HepG2 (cell line): ENCODE results near the gene INSL4. TPM values are rescaled to one million over a fixed set of nuclear protein-coding genes. Genes with fewer than 3 reads are reported as not detected.

ENCODE experiments used
- ATAC-seq: fragments of 200-7000 bp; cut with Tn5 transposase; 3 replicates; pipeline ENCODE4 v1.9.1; 2020; ENCODE audit warnings: mild to moderate bottlenecking, moderate library complexity
- BruUV-seq: library from RNA; stranded (reverse); fragments of 400-500 nt; replicated peaks from 2 replicates; lab custom pipeline; 2021; lab: Mats Ljungman, UMichigan
- CTCF ChIA-PET: fragments of 300-600 bp; formaldehyde crosslinking; extraction: SDS; loops from one replicate; lab custom pipeline; 2021; ENCODE audit warnings: low total read pairs, inconsistent platforms, low intra/inter-chr PET ratio; lab: Yijun Ruan, JAX
- POLR2A ChIA-PET: fragments of 350-600 bp; sonication (Branson Sonifier 250); formaldehyde crosslinking; loops from one replicate; lab custom pipeline; 2020; ENCODE audit warnings: antibody characterized with exemption, inconsistent platforms; lab: Yijun Ruan, JAX
- DNase-seq: peaks from one replicate; pipeline ENCODE4 v3.0.0-alpha.2; 2015; ENCODE audit warnings: low spot score
- FAIRE-seq: peaks from 3 replicates; lab custom pipeline; 2011; peaks lifted over from hg19 to GRCh38; lab: Jason Lieb, UNC
- H2AFZ ChIP-seq: one replicate; pipeline ENCODE4 v1.6.1; 2011; ENCODE audit warnings: low read length, inconsistent platforms
- H3K27ac ChIP-seq: fragments of 300-600 bp; 3 replicates; pipeline ENCODE4 v1.8.0; 2011; ENCODE audit warnings: mixed run types, mild to moderate bottlenecking, mixed read lengths, low read length, inconsistent platforms; ENCODE audit not compliant: insufficient read depth; ENCODE audit errors: extremely low read length
- H3K27me3 ChIP-seq, 2 experiments: fragments of 200-600 bp in 1 of 2; 2 replicates in 1 of 2; 3 replicates in 1 of 2; pipeline versions ENCODE4 v1.6.0 to v1.8.0; 2011; ENCODE audit warnings: low read length in 2 of 2, mild to moderate bottlenecking in 2 of 2, moderate library complexity in 2 of 2, inconsistent platforms in 1 of 2; ENCODE audit not compliant: insufficient read depth in 2 of 2, control insufficient read depth in 1 of 2
- H3K36me3 ChIP-seq, 2 experiments: fragments of 200-600 bp in 1 of 2; replicated peaks in 1 of 2; 2 replicates in 1 of 2; 3 replicates in 1 of 2; pipeline versions ENCODE4 v1.5.1 to v1.8.0; 2011; ENCODE audit warnings: low read length in 2 of 2, inconsistent platforms in 1 of 2; ENCODE audit not compliant: insufficient read depth in 2 of 2, control insufficient read depth in 1 of 2
- H3K4me1 ChIP-seq: 2 replicates; pipeline ENCODE4 v1.5.1; 2012; ENCODE audit warnings: low read length, inconsistent platforms; ENCODE audit not compliant: insufficient read depth
- H3K4me2 ChIP-seq: 2 replicates; pipeline ENCODE4 v1.6.0; 2011; ENCODE audit warnings: low read depth, low read length, inconsistent platforms
- H3K4me3 ChIP-seq, 3 experiments: fragments of 200-600 bp in 1 of 3; sonication (generic), shearing (Covaris generic) in 1 of 3; replicated peaks in 1 of 3; 2 replicates each; pipeline ENCODE4 v1.5.1; 2011 to 2016; ENCODE audit warnings: low read length in 3 of 3, inconsistent platforms in 2 of 3, low read depth in 2 of 3, mild to moderate bottlenecking in 2 of 3, control low read depth in 1 of 3, mixed read lengths in 1 of 3; ENCODE audit not compliant: insufficient read depth in 1 of 3
- H3K79me2 ChIP-seq: one replicate; pipeline ENCODE4 v1.6.1; 2011; ENCODE audit warnings: low read length, inconsistent platforms; ENCODE audit not compliant: insufficient read depth
- H3K9ac ChIP-seq: 2 replicates; pipeline ENCODE4 v1.6.0; 2011; ENCODE audit warnings: mild to moderate bottlenecking, low read depth, low read length, inconsistent platforms; ENCODE audit not compliant: insufficient read depth
- H3K9me3 ChIP-seq: 2 replicates; pipeline ENCODE4 v1.5.1; 2012; ENCODE audit warnings: mild to moderate bottlenecking, low read length
- H4K20me1 ChIP-seq: 2 replicates; pipeline ENCODE4 v1.6.0; 2011; ENCODE audit warnings: inconsistent platforms, mild to moderate bottlenecking, low read length, moderate library complexity; ENCODE audit not compliant: insufficient read depth
- ASH2L ChIP-seq: fragments of 300-600, 200-600 bp; sonication (generic); IDR thresholded peaks from 2 replicates; pipeline ENCODE4 v1.7.0; 2017; ENCODE audit warnings: low read depth, mild to moderate bottlenecking, moderate library complexity, mixed read lengths, low read length; ENCODE audit not compliant: insufficient read length
- ATM ChIP-seq: fragments of 450-650 bp; IDR thresholded peaks from 2 replicates; pipeline ENCODE4 v1.7.1; 2017; ENCODE audit warnings: mild to moderate bottlenecking, borderline replicate concordance
- CHD2 ChIP-seq: IDR thresholded peaks from 2 replicates; pipeline ENCODE4 v1.6.1; 2011; ENCODE audit warnings: low read depth, low read length, improper control_type of control experiment
- HHEX ChIP-seq: IDR thresholded peaks from 2 replicates; pipeline ENCODE4 v1.6.1; 2016; ENCODE audit warnings: control low read depth
- HIVEP1 ChIP-seq: sonication (generic); formaldehyde crosslinking; IDR thresholded peaks from 2 replicates; pipeline ENCODE4 v1.4.0; 2020; ENCODE audit warnings: mild to moderate bottlenecking, missing genetic modification reagents
- IRF9 ChIP-seq: sonication (generic); formaldehyde crosslinking; IDR thresholded peaks from 2 replicates; pipeline ENCODE4 v1.8.0; 2022; ENCODE audit warnings: missing genetic modification reagents, mild to moderate bottlenecking, borderline replicate concordance
- MBNL3 ChIP-seq: fragments of 250-450 bp; sonication (Bioruptor Pico); conservative IDR thresholded peaks from 2 replicates; pipeline ENCODE4 v1.8.0; 2022; ENCODE audit warnings: mild to moderate bottlenecking, inconsistent platforms
- PHF8 ChIP-seq: sonication (generic); formaldehyde crosslinking; IDR thresholded peaks from 2 replicates; pipeline ENCODE4 v1.5.0; 2020; ENCODE audit warnings: missing genetic modification reagents
- RBFOX2 ChIP-seq: fragments of 200-400 bp; formaldehyde crosslinking; IDR thresholded peaks from 2 replicates; pipeline ENCODE4 v1.6.1; 2017; ENCODE audit warnings: low read depth, mild to moderate bottlenecking, low read length
- RCOR2 ChIP-seq: IDR thresholded peaks from 2 replicates; pipeline ENCODE4 v1.6.1; 2016; ENCODE audit warnings: missing biosample characterization, missing genetic modification reagents
- SATB2 ChIP-seq: sonication (generic); formaldehyde crosslinking; IDR thresholded peaks from 2 replicates; pipeline ENCODE4 v1.5.0; 2020; ENCODE audit warnings: missing genetic modification reagents
- SOX13 ChIP-seq, 3 experiments: fragments of 450-650 bp in 1 of 3; sonication (generic) in 1 of 3; formaldehyde crosslinking in 1 of 3; IDR thresholded peaks in 2 of 3; conservative IDR thresholded peaks in 1 of 3; 2 replicates each; pipeline versions ENCODE4 v1.5.0 to v1.6.1; 2016 to 2020; ENCODE audit warnings: antibody characterized with exemption in 1 of 3, mild to moderate bottlenecking in 1 of 3, missing compliant biosample characterization in 1 of 3, missing genetic modification reagents in 1 of 3, moderate library complexity in 1 of 3
- SRSF1 ChIP-seq: fragments of 200-400 bp; formaldehyde crosslinking; optimal IDR thresholded peaks from 2 replicates; pipeline ENCODE3; 2017; ENCODE audit warnings: mild to moderate bottlenecking, low read depth, low read length, moderate library complexity
- ZBTB34 ChIP-seq: sonication (generic); formaldehyde crosslinking; IDR thresholded peaks from 2 replicates; pipeline ENCODE4 v1.8.0; 2022; ENCODE audit warnings: mild to moderate bottlenecking, missing genetic modification reagents
- ZFYVE20 ChIP-seq: sonication (generic); formaldehyde crosslinking; IDR thresholded peaks from 2 replicates; pipeline ENCODE4 v1.8.0; 2023; ENCODE audit warnings: low read depth, mild to moderate bottlenecking, moderate library complexity, missing genetic modification reagents, borderline replicate concordance
- ZNF18 ChIP-seq: sonication (generic); formaldehyde crosslinking; IDR thresholded peaks from 2 replicates; pipeline ENCODE4 v1.8.0; 2022; ENCODE audit warnings: mild to moderate bottlenecking, missing genetic modification reagents; ENCODE audit not compliant: insufficient replicate concordance
- ZNF296 ChIP-seq: sonication (generic); formaldehyde crosslinking; conservative IDR thresholded peaks from 2 replicates; pipeline ENCODE4 v1.5.0; 2020; ENCODE audit warnings: mild to moderate bottlenecking, missing genetic modification reagents
- ZNF337 ChIP-seq: sonication (generic); formaldehyde crosslinking; IDR thresholded peaks from 2 replicates; pipeline ENCODE4 v1.5.1; 2020; ENCODE audit warnings: missing genetic modification reagents, low read depth, mild to moderate bottlenecking, borderline replicate concordance
- ZNF446 ChIP-seq: sonication (generic); formaldehyde crosslinking; IDR thresholded peaks from 2 replicates; pipeline ENCODE4 v1.5.0; 2020; ENCODE audit warnings: mild to moderate bottlenecking, missing genetic modification reagents
- ZNF737 ChIP-seq: sonication (generic); formaldehyde crosslinking; IDR thresholded peaks from 2 replicates; pipeline ENCODE4 v1.5.0; 2020; ENCODE audit warnings: missing genetic modification reagents, mild to moderate bottlenecking, borderline replicate concordance
- WGBS: methylation state at CpG from one replicate; pipeline ENCODE4 v1.1.6; 2017; ENCODE audit warnings: low lambda C conversion rate; 5-methylcytosine and 5-hydroxymethylcytosine counted together
- in situ Hi-C: cut with HindIII; loops from 2 replicates; pipeline ENCODE4 v1.10.0; 2017; ENCODE audit warnings: low pct_unique_long_range_greater_than_20kb; ENCODE audit not compliant: extremely low pct_ligation_motif_present
- intact Hi-C: fragments of 100-400 bp; cut with micrococcal nuclease; formaldehyde crosslinking; loops from one replicate; pipeline ENCODE4 v1.10.0; 2022; ENCODE audit not compliant: unreplicated experiment
- polyA plus RNA-seq, 8 experiments: library from polyadenylated mRNA; depleted of rRNA in 3 of 8; stranded (reverse) in 7 of 8; unstranded in 1 of 8; fragments of >200 nt; fragmentation: Illumina TruSeq in 4 of 8; extraction: Trizol in 4 of 8; gene quantifications; 2 replicates each; pipeline versions ENCODE4 v1.2.1 to v1.2.3, GENCODE V29; 2011 to 2016; ENCODE audit warnings: low read depth in 4 of 8, missing spikeins in 1 of 8, mixed read lengths in 1 of 8; ENCODE audit not compliant: insufficient read depth in 1 of 8
- total RNA-seq, 5 experiments: library from RNA; depleted of rRNA; stranded (reverse); fragments of >200 nt; fragmentation: Illumina TruSeq; extraction: Trizol; gene quantifications; 2 replicates each; pipeline ENCODE4 v1.2.3, GENCODE V29; 2016; ENCODE audit warnings: low read depth in 1 of 5

INSL4 gene
- total and polyA plus RNA-seq, 2 of the 13 experiments (the other 11 are each of a cell fraction or from before 2014, with no cell fraction given): not detected

GRCh38 chr9:5184776-5185175 lies 46.4 kb upstream of the INSL4 start:
- in situ Hi-C loops (loop anchor here (5.0 kb wide), 2 partner anchors 258 to 413 kb away; no protein-coding TSS in a partner anchor), intact Hi-C loops (loop anchor here (5.0 kb wide), 1 partner anchor 78 kb away; no protein-coding TSS in a partner anchor)
- CTCF ChIA-PET: interaction anchor here (0.7 kb wide), 1 partner anchor 240 kb away, joined by 3 read pairs; no protein-coding TSS in a partner anchor
- Histone ChIP-seq H3K4me1 (no peaks in the 10 kb centered on the region), H3K27ac (no peak overlapping the region), H3K9me3 (no peaks in the 10 kb centered on the region), H3K27me3 (peaks cover 0 to 5% of the 10 kb centered on the region in 2 experiments; a peak in 1 of 5 replicates), H4K20me1 (no peaks in the 10 kb centered on the region), H3K4me3 (no peak overlapping the region), H3K9ac (no peak overlapping the region), H3K79me2 (no peaks in the 10 kb centered on the region), H3K36me3 (no peaks in the 10 kb centered on the region), H3K4me2 (no peak overlapping the region), H2AFZ (no peak overlapping the region)
- POLR2A ChIA-PET: no interaction called here
- FAIRE-seq (no peak), DNase-seq (no peak), ATAC-seq (no peak)
- 45% methylated on average over 2 of the region's 2 CpGs for WGBS
- BruUV-seq: no TSS peak
- TF ChIP-seq HIVEP1 (CRISPR knock-in tag): no peak
- no peak for TF ChIP-seq ZNF446 (CRISPR knock-in tag)
- no peak for TF ChIP-seq ZBTB34 (CRISPR knock-in tag)
- no peak for TF ChIP-seq ZNF18 (CRISPR knock-in tag)
- TF ChIP-seq HHEX (CRISPR knock-in tag): no peak
- no peak for TF ChIP-seq SOX13 (IDR thresholded peaks at IDR 0.05)
- no peak for TF ChIP-seq SOX13 (CRISPR knock-in tag; conservative IDR thresholded peaks at IDR 0.05 in 1 of 2, IDR thresholded peaks at IDR 0.05 in 1 of 2)
- TF ChIP-seq IRF9: no peak
- no peak for TF ChIP-seq ZNF737 (CRISPR knock-in tag)
- no peak for TF ChIP-seq RBFOX2
- no peak for TF ChIP-seq RCOR2 (CRISPR knock-in tag)
- TF ChIP-seq SATB2 (CRISPR knock-in tag): no peak
- no peak for TF ChIP-seq ZFYVE20
- TF ChIP-seq MBNL3 (CRISPR knock-in tag): no peak
- TF ChIP-seq PHF8: no peak
- no peak for TF ChIP-seq CHD2
- no peak for TF ChIP-seq ZNF337 (CRISPR knock-in tag)
- no peak for TF ChIP-seq SRSF1
- no peak for TF ChIP-seq ZNF296 (CRISPR knock-in tag)
- TF ChIP-seq ASH2L: no peak
- TF ChIP-seq ATM: no peak
